ENCODE data around the gene ITSN1. TPM values are rescaled to one million over a fixed set of nuclear protein-coding genes. Genes with fewer than 3 reads are reported as not detected.

Gene ITSN1
- total RNA-seq, 1 experiment from 2014 or later, result 50.8 TPM

- peak in 1 of 2 experiments; percentile 11 for DNase-seq
- Histone ChIP-seq H3K4me1 (peaks cover 7% of the 10 kb centered on the region; the same call in 1 of the 2 replicates), H3K4me3 (no peak overlapping the region), H3K27me3 (no peaks in the 10 kb centered on the region), H3K9me3 (replicated peaks) (no peaks in the 10 kb centered on the region; the same call in 1 of the 2 replicates), H3K27ac (no peak overlapping the region), H3K36me3 (peaks cover 3% of the 10 kb centered on the region; the same call in 1 of the 2 replicates)
Observed at GRCh38 chr21:33682992-33683627, 40.8 kb downstream of the ITSN1 start.

GRCh38 chr21:33684068-33684467 is 41.8 kb downstream of the ITSN1 start:
- Histone ChIP-seq H3K4me1 (peaks cover 7% of the 10 kb centered on the region; the same call in 1 of the 2 replicates), H3K27me3 (no peaks in the 10 kb centered on the region), H3K9me3 (replicated peaks) (no peaks in the 10 kb centered on the region; the same call in 1 of the 2 replicates), H3K36me3 (no peaks in the 10 kb centered on the region; the same call in 1 of the 2 replicates), H3K4me3 (no peak overlapping the region), H3K27ac (no peak overlapping the region)
- no peak for DNase-seq

GRCh38 chr21:33684923-33685560 is 42.7 kb downstream of the ITSN1 start:
- no peak overlapping the region for H3K4me3 ChIP-seq
- H3K27ac ChIP-seq, result no peak overlapping the region
- H3K27me3 ChIP-seq, result no peaks in the 10 kb centered on the region
- H3K9me3 ChIP-seq (replicated peaks), result no peaks in the 10 kb centered on the region; the same call in 1 of the 2 replicates
- no peaks in the 10 kb centered on the region for H3K36me3 ChIP-seq
- H3K4me1 ChIP-seq, result peaks cover 7% of the 10 kb centered on the region; the same call in 1 of the 2 replicates
- no peak for DNase-seq

GRCh38 chr21:33685613-33686197 is 43.4 kb downstream of the ITSN1 start:
- H3K27me3 ChIP-seq, result no peaks in the 10 kb centered on the region
- peaks cover 7% of the 10 kb centered on the region; the same call in 1 of the 2 replicates for H3K4me1 ChIP-seq
- H3K9me3 ChIP-seq (replicated peaks), result no peaks in the 10 kb centered on the region; the same call in 1 of the 2 replicates
- DNase-seq, result no peak
- H3K4me3 ChIP-seq, result no peak overlapping the region
- no peaks in the 10 kb centered on the region for H3K36me3 ChIP-seq
- no peak overlapping the region for H3K27ac ChIP-seq

- Histone ChIP-seq H3K4me3 (no peak overlapping the region), H3K9me3 (replicated peaks) (no peaks in the 10 kb centered on the region), H3K27ac (no peak overlapping the region), H3K36me3 (no peaks in the 10 kb centered on the region), H3K27me3 (no peaks in the 10 kb centered on the region), H3K4me1 (peaks cover 7% of the 10 kb centered on the region; the same call in 1 of the 2 replicates)
- DNase-seq, result no peak
Observed at GRCh38 chr21:33686386-33686785, 44.1 kb downstream of the ITSN1 start.

GRCh38 chr21:33687634-33688033 is 45.3 kb downstream of the ITSN1 start:
- no peak for DNase-seq
- no peaks in the 10 kb centered on the region for H3K36me3 ChIP-seq
- peaks cover 7% of the 10 kb centered on the region; the same call in 1 of the 2 replicates for H3K4me1 ChIP-seq
- no peaks in the 10 kb centered on the region for H3K27me3 ChIP-seq
- no peaks in the 10 kb centered on the region for H3K9me3 ChIP-seq (replicated peaks)
- no peak overlapping the region for H3K27ac ChIP-seq
- no peak overlapping the region for H3K4me3 ChIP-seq

GRCh38 chr21:33688353-33688752 is 46.1 kb downstream of the ITSN1 start:
- H3K9me3 ChIP-seq (replicated peaks), result no peaks in the 10 kb centered on the region
- H3K4me3 ChIP-seq, result no peak overlapping the region
- H3K36me3 ChIP-seq, result no peaks in the 10 kb centered on the region
- peaks cover 7% of the 10 kb centered on the region; the same call in 1 of the 2 replicates for H3K4me1 ChIP-seq
- H3K27me3 ChIP-seq, result no peaks in the 10 kb centered on the region
- DNase-seq, result no peak
- H3K27ac ChIP-seq, result no peak overlapping the region

GRCh38 chr21:33690874-33691273 is 48.6 kb downstream of the ITSN1 start:
- no peaks in the 10 kb centered on the region for H3K36me3 ChIP-seq
- H3K27ac ChIP-seq, result no peak overlapping the region
- H3K4me3 ChIP-seq, result no peak overlapping the region
- H3K27me3 ChIP-seq, result no peaks in the 10 kb centered on the region
- DNase-seq, result no peak
- no peaks in the 10 kb centered on the region for H3K9me3 ChIP-seq (replicated peaks)
- peaks cover 3% of the 10 kb centered on the region; the same call in 1 of the 2 replicates for H3K4me1 ChIP-seq

GRCh38 chr21:33691945-33692603 is 49.8 kb downstream of the ITSN1 start:
- Histone ChIP-seq H3K27me3 (no peaks in the 10 kb centered on the region), H3K4me3 (no peak overlapping the region), H3K36me3 (no peaks in the 10 kb centered on the region), H3K9me3 (replicated peaks) (no peaks in the 10 kb centered on the region), H3K4me1 (peaks cover 13% of the 10 kb centered on the region), H3K27ac (no peak overlapping the region)
- no peak for DNase-seq

GRCh38 chr21:33695813-33696212 is 53.5 kb downstream of the ITSN1 start:
- no peak overlapping the region for H3K4me3 ChIP-seq
- H3K4me1 ChIP-seq, result peaks cover 13% of the 10 kb centered on the region
- no peak for DNase-seq

GRCh38 chr21:33696465-33696864 is 54.2 kb downstream of the ITSN1 start:
- DNase-seq, result peak in 1 of 2 experiments; percentile 52
- Histone ChIP-seq H3K9me3 (replicated peaks) (no peaks in the 10 kb centered on the region), H3K27ac (no peak overlapping the region), H3K27me3 (no peaks in the 10 kb centered on the region), H3K36me3 (no peaks in the 10 kb centered on the region), H3K4me3 (no peak overlapping the region), H3K4me1 (peaks cover 13% of the 10 kb centered on the region)

More at GRCh38 chr21:33695813-33696212, 53.5 kb downstream of the ITSN1 start:
- H3K9me3 ChIP-seq (replicated peaks), result no peaks in the 10 kb centered on the region
- H3K36me3 ChIP-seq, result no peaks in the 10 kb centered on the region
- no peaks in the 10 kb centered on the region for H3K27me3 ChIP-seq
- no peak overlapping the region for H3K27ac ChIP-seq

GRCh38 chr21:33698087-33698860 is 56.0 kb downstream of the ITSN1 start:
- no peak overlapping the region for H3K27ac ChIP-seq
- no peaks in the 10 kb centered on the region for H3K36me3 ChIP-seq
- H3K9me3 ChIP-seq (replicated peaks), result no peaks in the 10 kb centered on the region
- peaks cover 13% of the 10 kb centered on the region for H3K4me1 ChIP-seq
- no peak for DNase-seq
- H3K4me3 ChIP-seq, result no peak overlapping the region
- no peaks in the 10 kb centered on the region for H3K27me3 ChIP-seq

- Histone ChIP-seq H3K36me3 (no peaks in the 10 kb centered on the region), H3K4me1 (peaks cover 13% of the 10 kb centered on the region), H3K9me3 (replicated peaks) (no peaks in the 10 kb centered on the region), H3K27ac (no peak overlapping the region), H3K27me3 (no peaks in the 10 kb centered on the region), H3K4me3 (no peak overlapping the region)
- DNase-seq, result no peak
Observed at GRCh38 chr21:33699277-33699676, 57.0 kb downstream of the ITSN1 start.

GRCh38 chr21:33700491-33700890 is 58.2 kb downstream of the ITSN1 start:
- H3K27ac ChIP-seq, result no peak overlapping the region
- H3K36me3 ChIP-seq, result no peaks in the 10 kb centered on the region
- H3K4me3 ChIP-seq, result no peak overlapping the region
- no peak for DNase-seq
- peaks cover 10% of the 10 kb centered on the region for H3K4me1 ChIP-seq
- H3K9me3 ChIP-seq (replicated peaks), result no peaks in the 10 kb centered on the region
- no peaks in the 10 kb centered on the region for H3K27me3 ChIP-seq
